K562 (cell line): ENCODE measurements around the gene GIGYF1. TPM values are rescaled to one million over a fixed set of nuclear protein-coding genes. Genes with fewer than 3 reads are reported as not detected.

Experiments
- ATAC-seq: fragments of 200-7000 bp; cut with Tn5 transposase; 3 replicates; pipeline ENCODE4 v1.9.1; 2020; ENCODE audit warnings: moderate library complexity
- BruUV-seq: library from RNA; stranded (reverse); fragments of 400-500 nt; replicated peaks from 2 replicates; lab custom pipeline; 2021; lab: Mats Ljungman, UMichigan
- CTCF ChIA-PET: fragments of 300-600 bp; formaldehyde crosslinking; extraction: SDS; loops from one replicate; lab custom pipeline; 2021; ENCODE audit warnings: low intra/inter-chr PET ratio; lab: Yijun Ruan, JAX
- POLR2A ChIA-PET: fragments of 300-600, 350-650 bp; sonication (Branson Sonifier 250); formaldehyde crosslinking; extraction: SDS; loops from one replicate; lab custom pipeline; 2021; ENCODE audit warnings: antibody characterized with exemption, inconsistent platforms; lab: Yijun Ruan, JAX
- DNase-seq, 4 experiments: peaks; one replicate each; pipeline versions ENCODE4 v3.0.0 to v3.0.0-alpha.2; 2011 to 2018; ENCODE audit warnings: low spot score in 3 of 4, mixed read lengths in 3 of 4; ENCODE audit errors: extremely low read depth in 1 of 4
- FAIRE-seq: peaks from 2 replicates; lab custom pipeline; 2011; peaks lifted over from hg19 to GRCh38; lab: Jason Lieb, UNC
- H2AFZ ChIP-seq: 2 replicates; pipeline ENCODE4 v1.6.0; 2011; ENCODE audit warnings: low read depth, low read length, control low read depth, inconsistent platforms
- H3K27ac ChIP-seq: fragments of 200-600 bp; 3 replicates; pipeline ENCODE4 v1.8.0; 2011; ENCODE audit warnings: low read depth, mild to moderate bottlenecking, control low read depth, inconsistent platforms, low read length, moderate library complexity, mixed read lengths; ENCODE audit errors: extremely low read depth
- H3K27me3 ChIP-seq, 2 experiments: fragments of 300-600 bp in 1 of 2; 2 replicates in 1 of 2; 3 replicates in 1 of 2; pipeline versions ENCODE4 v1.6.0 to v1.8.0; 2011; ENCODE audit warnings: inconsistent platforms in 2 of 2, low read length in 2 of 2, mild to moderate bottlenecking in 1 of 2, mixed read lengths in 1 of 2, moderate library complexity in 1 of 2; ENCODE audit not compliant: control insufficient read depth in 2 of 2, insufficient read depth in 2 of 2
- H3K36me3 ChIP-seq: fragments of 300-600 bp; 3 replicates; pipeline ENCODE4 v1.8.0; 2011; ENCODE audit warnings: mild to moderate bottlenecking, low read length, inconsistent platforms; ENCODE audit not compliant: control insufficient read depth, insufficient read depth
- H3K4me1 ChIP-seq, 2 experiments: fragments of 200-600 bp in 1 of 2; replicated peaks in 1 of 2; 2 replicates in 1 of 2; 3 replicates in 1 of 2; pipeline versions ENCODE4 v1.5.1 to v1.8.0; 2011; ENCODE audit warnings: inconsistent platforms in 2 of 2, low read length in 2 of 2, mild to moderate bottlenecking in 1 of 2, mixed read lengths in 1 of 2, moderate library complexity in 1 of 2; ENCODE audit not compliant: control insufficient read depth in 2 of 2, insufficient read depth in 2 of 2
- H3K4me2 ChIP-seq: 2 replicates; pipeline ENCODE4 v1.6.1; 2011; ENCODE audit warnings: low read length, control low read depth, inconsistent platforms, mixed read lengths; ENCODE audit not compliant: insufficient read depth
- H3K4me3 ChIP-seq: fragments of 200-600 bp; sonication (generic), shearing (Covaris generic); 2 replicates; pipeline ENCODE4 v1.5.1; 2016; ENCODE audit warnings: control low read depth, inconsistent platforms
- H3K79me2 ChIP-seq: fragments of 200-600 bp; 3 replicates; pipeline ENCODE4 v1.8.0; 2011; ENCODE audit warnings: low read length, inconsistent platforms; ENCODE audit not compliant: control insufficient read depth, insufficient read depth
- H3K9ac ChIP-seq, 2 experiments: 2 replicates each; pipeline versions ENCODE4 v1.6.0 to v1.6.1; 2011; ENCODE audit warnings: low read depth in 2 of 2, low read length in 2 of 2, control low read depth in 1 of 2, inconsistent platforms in 1 of 2, mild to moderate bottlenecking in 1 of 2, mixed read lengths in 1 of 2; ENCODE audit not compliant: insufficient read depth in 1 of 2
- H3K9me1 ChIP-seq: one replicate; pipeline ENCODE4 v1.6.0; 2011; ENCODE audit warnings: inconsistent platforms, mild to moderate bottlenecking, low read length, moderate library complexity; ENCODE audit not compliant: control insufficient read depth, insufficient read depth
- H3K9me3 ChIP-seq: replicated peaks from 2 replicates; pipeline ENCODE4 v1.5.1; 2011; ENCODE audit warnings: low read depth, low read length, inconsistent platforms; ENCODE audit not compliant: control insufficient read depth, insufficient read depth
- H4K20me1 ChIP-seq: replicated peaks from 2 replicates; pipeline ENCODE4 v1.6.1; 2011; ENCODE audit warnings: low read length, inconsistent platforms, mixed read lengths; ENCODE audit not compliant: control insufficient read depth, insufficient read depth
- CEBPB ChIP-seq: fragments of 450-650 bp; IDR thresholded peaks from 2 replicates; pipeline ENCODE4 v1.6.1; 2016; ENCODE audit warnings: missing genetic modification characterization, missing compliant biosample characterization
- CHCHD3 ChIP-seq: fragments of 250-450 bp; sonication (Bioruptor Pico); IDR thresholded peaks from 2 replicates; pipeline ENCODE4 v2.1.2; 2022; ENCODE audit warnings: mild to moderate bottlenecking
- CXXC5 ChIP-seq: fragments of 250-450 bp; sonication (Bioruptor Pico); IDR thresholded peaks from 2 replicates; pipeline ENCODE4 v1.8.0; 2022; ENCODE audit warnings: inconsistent platforms, mild to moderate bottlenecking, moderate library complexity
- DACH1 ChIP-seq: fragments of 450-650 bp; IDR thresholded peaks from 2 replicates; pipeline ENCODE4 v1.6.1; 2018; ENCODE audit not compliant: partially characterized antibody
- HINFP ChIP-seq: fragments of 450-650 bp; conservative IDR thresholded peaks from 2 replicates; pipeline ENCODE4 v1.6.1; 2016; ENCODE audit warnings: missing genetic modification characterization, low read depth, mild to moderate bottlenecking, control low read depth, missing compliant biosample characterization
- LEF1 ChIP-seq: fragments of 450-650 bp; IDR thresholded peaks from 2 replicates; pipeline ENCODE4 v1.6.1; 2016; ENCODE audit warnings: mild to moderate bottlenecking
- MTA3 ChIP-seq: fragments of 450-650 bp; formaldehyde crosslinking; IDR thresholded peaks from 2 replicates; pipeline ENCODE4 v1.6.1; 2017; ENCODE audit warnings: mild to moderate bottlenecking, borderline replicate concordance
- NCOR1 ChIP-seq: fragments of 450-650 bp; IDR thresholded peaks from 2 replicates; pipeline ENCODE4 v1.6.1; 2016; ENCODE audit warnings: mild to moderate bottlenecking, moderate library complexity
- RCOR1 ChIP-seq, 2 experiments: IDR thresholded peaks; 2 replicates each; pipeline ENCODE4 v1.6.1; 2012; ENCODE audit warnings: low read depth in 2 of 2, low read length in 2 of 2, borderline replicate concordance in 1 of 2, improper control_type of control experiment in 1 of 2
- TEAD4 ChIP-seq, 2 experiments: sonication (generic) in 1 of 2; formaldehyde crosslinking in 1 of 2; IDR thresholded peaks; 2 replicates each; pipeline versions ENCODE4 v1.6.1 to v1.8.0; 2012 to 2022; ENCODE audit warnings: borderline replicate concordance in 1 of 2, inconsistent platforms in 1 of 2, low read length in 1 of 2, mild to moderate bottlenecking in 1 of 2, missing genetic modification reagents in 1 of 2
- ZBTB7A ChIP-seq: IDR thresholded peaks from 2 replicates; pipeline ENCODE4 v1.6.1; 2011; ENCODE audit warnings: low read depth, mild to moderate bottlenecking, low read length, moderate library complexity, borderline replicate concordance; ENCODE audit not compliant: control insufficient read depth
- ZNF518B ChIP-seq: fragments of 250-450 bp; sonication (Bioruptor Pico); IDR thresholded peaks from 2 replicates; pipeline ENCODE4 v1.5.0; 2021; ENCODE audit warnings: mild to moderate bottlenecking, moderate library complexity
- ZNF77 ChIP-seq: fragments of 250-450 bp; sonication (Bioruptor Pico); IDR thresholded peaks from 2 replicates; pipeline ENCODE4 v1.5.0; 2020
- WGBS: fragments of 100-300 bp; shearing (Covaris generic); methylation state at CpG from one replicate; pipeline ENCODE4 v1.1.6; 2016; ENCODE audit warnings: low coverage, mixed read lengths; ENCODE audit not compliant: insufficient coverage; ENCODE audit errors: missing lambda C conversion rate; 5-methylcytosine and 5-hydroxymethylcytosine counted together
- in situ Hi-C: fragments of 300-500 bp; cut with MboI; formaldehyde crosslinking; loops from 4 replicates; pipeline ENCODE4 v1.15.0; 2018; ENCODE audit warnings: inconsistent platforms, mixed read lengths
- intact Hi-C: fragments of 100-400 bp; cut with micrococcal nuclease; formaldehyde crosslinking; loops from 2 replicates; pipeline ENCODE4 v1.14.2; 2022
- polyA plus RNA-seq, 8 experiments: library from polyadenylated mRNA; depleted of rRNA in 4 of 8; stranded (reverse) in 5 of 8; unstranded in 3 of 8; fragments of >200 nt; fragmentation: Nextera tagmentation in 2 of 8; fragmentation: Illumina TruSeq in 1 of 8; extraction: Ambion mirVana in 2 of 8; extraction: Trizol in 1 of 8; gene quantifications; 2 replicates each; pipeline versions ENCODE4 v1.2.1 to v1.2.3, GENCODE V29; 2011 to 2014; ENCODE audit warnings: inconsistent platforms in 1 of 8, missing spikeins in 1 of 8
- total RNA-seq, 7 experiments: library from RNA; depleted of rRNA in 6 of 7; stranded (reverse); fragments of >200 nt in 6 of 7; fragmentation: Illumina TruSeq in 2 of 7; extraction: Trizol in 2 of 7; gene quantifications; 2 replicates each; pipeline versions ENCODE4 v1.2.1 to v1.2.3, GENCODE V29; 2011 to 2021; ENCODE audit warnings: low replicate concordance in 1 of 7
- TF ChIP-seq, protein P1 (sequence below): IDR thresholded peaks from 2 replicates; pipeline ENCODE4 v1.6.1; 2016; ENCODE audit warnings: missing genetic modification characterization, missing compliant biosample characterization
- TF ChIP-seq, protein P2 (sequence below): IDR thresholded peaks from 3 replicates; pipeline ENCODE4 v1.6.1; 2011; ENCODE audit warnings: borderline replicate concordance, mild to moderate bottlenecking; ENCODE audit not compliant: insufficient read length, insufficient read depth

GIGYF1 gene
- total and polyA plus RNA-seq, 9 of the 15 experiments (the other 6 are each of a cell fraction or from before 2014, with no cell fraction given): 0.56 to 76.2 (median 16.8) TPM

DNA sequence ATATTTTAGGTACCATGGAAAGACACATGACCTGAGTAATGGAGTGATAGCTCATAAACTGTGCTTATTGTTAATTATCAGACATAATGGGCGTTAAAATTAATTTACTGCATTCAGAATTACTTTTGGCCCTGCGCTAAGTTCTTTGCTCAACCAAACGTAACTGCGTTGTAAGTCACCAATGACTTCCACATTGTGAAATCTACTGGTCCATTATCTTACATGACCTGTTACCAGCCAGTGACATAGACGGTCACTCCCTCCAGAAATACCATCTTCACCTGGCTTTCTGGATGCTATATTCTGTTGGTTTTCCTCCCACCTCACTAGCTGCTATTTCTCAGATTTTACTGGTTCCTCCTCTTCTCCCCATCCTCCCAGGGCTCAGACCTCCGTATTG, 5.0 kb upstream of the GIGYF1 start:
- H3K27me3 ChIP-seq: peaks cover 11 to 15% of the 10 kb centered on the region in 2 experiments
- in situ Hi-C loops: no loop called here
- no peak overlapping the region for H3K4me3 ChIP-seq
- peaks cover 0 to 14% of the 10 kb centered on the region in 2 experiments; a peak in 3 of 5 replicates for H3K4me1 ChIP-seq
- H3K9ac ChIP-seq: no peak overlapping the region
- ATAC-seq (no peak), DNase-seq (no peak), FAIRE-seq (no peak)
- 9% methylated on average over 5 of the region's 6 CpGs for WGBS
- no peaks in the 10 kb centered on the region for H3K9me3 ChIP-seq
- H3K36me3 ChIP-seq: no peaks in the 10 kb centered on the region
- CTCF ChIA-PET: no interaction called here
- H2AFZ ChIP-seq: no peak overlapping the region
- intact Hi-C loops: no loop called here
- H3K4me2 ChIP-seq: no peak overlapping the region
- H4K20me1 ChIP-seq: no peaks in the 10 kb centered on the region
- BruUV-seq: no TSS peak
- H3K9me1 ChIP-seq: no peaks in the 10 kb centered on the region
- no peak overlapping the region for H3K27ac ChIP-seq
- POLR2A ChIA-PET: interaction anchor here (0.6 to 0.7 kb wide), 4 partner anchors 19 to 176 kb away, joined by 3 read pairs; partner anchors contain the start of gene SRRT
- no peaks in the 10 kb centered on the region for H3K79me2 ChIP-seq
- no peak for TF ChIP-seq MTA3
- TF ChIP-seq ZNF77: no peak
- TF ChIP-seq RCOR1 (IDR thresholded peaks at IDR 0.05; ENCODE audit: borderline replicate concordance in 1 of 2, low read depth in 2 of 2, low read length in 2 of 2): 0 out of 4 replicates have a peak, but pooled peaks of 1 of the 2 experiments have one; percentile 9
- TF ChIP-seq LEF1: no peak
- no peak for TF ChIP-seq HINFP (tag)
- TF ChIP-seq, protein P1, sequence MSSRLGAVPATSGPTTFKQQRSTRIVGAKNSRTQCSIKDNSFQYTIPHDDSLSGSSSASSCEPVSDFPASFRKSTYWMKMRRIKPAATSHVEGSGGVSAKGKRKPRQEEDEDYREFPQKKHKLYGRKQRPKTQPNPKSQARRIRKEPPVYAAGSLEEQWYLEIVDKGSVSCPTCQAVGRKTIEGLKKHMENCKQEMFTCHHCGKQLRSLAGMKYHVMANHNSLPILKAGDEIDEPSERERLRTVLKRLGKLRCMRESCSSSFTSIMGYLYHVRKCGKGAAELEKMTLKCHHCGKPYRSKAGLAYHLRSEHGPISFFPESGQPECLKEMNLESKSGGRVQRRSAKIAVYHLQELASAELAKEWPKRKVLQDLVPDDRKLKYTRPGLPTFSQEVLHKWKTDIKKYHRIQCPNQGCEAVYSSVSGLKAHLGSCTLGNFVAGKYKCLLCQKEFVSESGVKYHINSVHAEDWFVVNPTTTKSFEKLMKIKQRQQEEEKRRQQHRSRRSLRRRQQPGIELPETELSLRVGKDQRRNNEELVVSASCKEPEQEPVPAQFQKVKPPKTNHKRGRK (tag): no peak
- TF ChIP-seq, protein P2, sequence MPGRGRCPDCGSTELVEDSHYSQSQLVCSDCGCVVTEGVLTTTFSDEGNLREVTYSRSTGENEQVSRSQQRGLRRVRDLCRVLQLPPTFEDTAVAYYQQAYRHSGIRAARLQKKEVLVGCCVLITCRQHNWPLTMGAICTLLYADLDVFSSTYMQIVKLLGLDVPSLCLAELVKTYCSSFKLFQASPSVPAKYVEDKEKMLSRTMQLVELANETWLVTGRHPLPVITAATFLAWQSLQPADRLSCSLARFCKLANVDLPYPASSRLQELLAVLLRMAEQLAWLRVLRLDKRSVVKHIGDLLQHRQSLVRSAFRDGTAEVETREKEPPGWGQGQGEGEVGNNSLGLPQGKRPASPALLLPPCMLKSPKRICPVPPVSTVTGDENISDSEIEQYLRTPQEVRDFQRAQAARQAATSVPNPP: no peak
- no peak for TF ChIP-seq ZNF518B (CRISPR knock-in tag)
- no peak for TF ChIP-seq CHCHD3 (CRISPR knock-in tag)
- no peak for TF ChIP-seq CXXC5
- no peak for TF ChIP-seq NCOR1
- TF ChIP-seq TEAD4 (IDR thresholded peaks at IDR 0.05; ENCODE audit: low read length): no peak
- no peak for TF ChIP-seq TEAD4 (CRISPR knock-in tag; IDR thresholded peaks at IDR 0.05; ENCODE audit: borderline replicate concordance)
- no peak for TF ChIP-seq DACH1
- no peak for TF ChIP-seq ZBTB7A
- TF ChIP-seq CEBPB (tag): peak; percentile 63
